K562 (cell line): ENCODE data around the gene DNAJB4. TPM values are rescaled to one million over a fixed set of nuclear protein-coding genes. Genes with fewer than 3 reads are reported as not detected.

Source experiments
- ETS1 ChIP-seq: conservative IDR thresholded peaks from 2 replicates; pipeline ENCODE4 v1.6.1; 2011; ENCODE audit warnings: low read depth, mild to moderate bottlenecking, low read length; ENCODE audit not compliant: control insufficient read depth
- HNRNPLL ChIP-seq: fragments of 200-400 bp; formaldehyde crosslinking; IDR thresholded peaks from 2 replicates; pipeline ENCODE4 v1.6.1; 2017; ENCODE audit warnings: low read length, low read depth, mild to moderate bottlenecking; ENCODE audit not compliant: poor library complexity, severe bottlenecking
- JUND ChIP-seq, 2 experiments: IDR thresholded peaks; 2 replicates in 1 of 2; 3 replicates in 1 of 2; pipeline ENCODE4 v1.6.1; 2011; ENCODE audit warnings: borderline replicate concordance in 2 of 2, low read depth in 2 of 2, low read length in 2 of 2, improper control_type of control experiment in 1 of 2, missing biosample characterization in 1 of 2, missing genetic modification characterization in 1 of 2, missing genetic modification reagents in 1 of 2
- KAT8 ChIP-seq: fragments of 450-650 bp; IDR thresholded peaks from 2 replicates; pipeline ENCODE4 v1.6.1; 2016; ENCODE audit warnings: low read depth, mild to moderate bottlenecking
- MCM5 ChIP-seq: fragments of 450-650 bp; IDR thresholded peaks from 2 replicates; pipeline ENCODE4 v1.6.1; 2016; ENCODE audit warnings: low read depth
- RBM22 ChIP-seq: fragments of 200-400 bp; formaldehyde crosslinking; IDR thresholded peaks from 2 replicates; pipeline ENCODE4 v1.6.1; 2018; ENCODE audit warnings: low read length, low read depth; ENCODE audit not compliant: poor library complexity, severe bottlenecking
- RFX7 ChIP-seq: fragments of 250-450 bp; sonication (Bioruptor Pico); IDR thresholded peaks from 2 replicates; pipeline ENCODE4 v1.5.1; 2021; ENCODE audit warnings: mild to moderate bottlenecking
- YY1 ChIP-seq, 3 experiments: IDR thresholded peaks; 2 replicates each; pipeline ENCODE4 v1.6.1; 2011; ENCODE audit warnings: low read length in 2 of 3, mild to moderate bottlenecking in 2 of 3, moderate library complexity in 2 of 3, borderline replicate concordance in 1 of 3, control low read depth in 1 of 3, low read depth in 1 of 3; ENCODE audit not compliant: insufficient read depth in 3 of 3, insufficient replicate concordance in 2 of 3, control insufficient read depth in 1 of 3, insufficient read length in 1 of 3; ENCODE audit errors: extremely low read depth in 1 of 3
- ZFP91 ChIP-seq: sonication (generic); formaldehyde crosslinking; IDR thresholded peaks from 2 replicates; pipeline ENCODE4 v1.8.0; 2022; ENCODE audit warnings: mild to moderate bottlenecking, missing genetic modification reagents
- ZFX ChIP-seq: sonication (generic); formaldehyde crosslinking; IDR thresholded peaks from 2 replicates; pipeline ENCODE4 v1.8.0; 2022; ENCODE audit warnings: mild to moderate bottlenecking, missing genetic modification reagents, moderate library complexity
- ZNF311 ChIP-seq: fragments of 250-450 bp; sonication (Bioruptor Pico); IDR thresholded peaks from 2 replicates; pipeline ENCODE4 v1.4.0; 2020; ENCODE audit warnings: mild to moderate bottlenecking, moderate library complexity
- ZNF318 ChIP-seq, 2 experiments: fragments of 450-650 bp; IDR thresholded peaks; 2 replicates each; pipeline ENCODE4 v1.6.1; 2016; ENCODE audit warnings: mild to moderate bottlenecking in 2 of 2, borderline replicate concordance in 1 of 2, low read depth in 1 of 2, moderate library complexity in 1 of 2
- ZNF561 ChIP-seq: fragments of 450-650 bp; formaldehyde crosslinking; conservative IDR thresholded peaks from 2 replicates; pipeline ENCODE4 v1.4.0; 2020; ENCODE audit warnings: mild to moderate bottlenecking, moderate library complexity
- polyA plus RNA-seq, 8 experiments: library from polyadenylated mRNA; depleted of rRNA in 4 of 8; stranded (reverse) in 5 of 8; unstranded in 3 of 8; fragments of >200 nt; fragmentation: Nextera tagmentation in 2 of 8; fragmentation: Illumina TruSeq in 1 of 8; extraction: Ambion mirVana in 2 of 8; extraction: Trizol in 1 of 8; gene quantifications; 2 replicates each; pipeline versions ENCODE4 v1.2.1 to v1.2.3, GENCODE V29; 2011 to 2014; ENCODE audit warnings: inconsistent platforms in 1 of 8, missing spikeins in 1 of 8
- total RNA-seq, 7 experiments: library from RNA; depleted of rRNA in 6 of 7; stranded (reverse); fragments of >200 nt in 6 of 7; fragmentation: Illumina TruSeq in 2 of 7; extraction: Trizol in 2 of 7; gene quantifications; 2 replicates each; pipeline versions ENCODE4 v1.2.1 to v1.2.3, GENCODE V29; 2011 to 2021; ENCODE audit warnings: low replicate concordance in 1 of 7

The DNAJB4 gene
- total and polyA plus RNA-seq, 9 of the 15 experiments (the other 6 are each of a cell fraction or from before 2014, with no cell fraction given): 8.5 to 27.7 (median 19.8) TPM

- TF ChIP-seq ZNF318 (IDR thresholded peaks at IDR 0.05; ENCODE audit: borderline replicate concordance in 1 of 2, low read depth in 1 of 2) (no peak), ZNF311 (CRISPR knock-in tag) (no peak), RBM22 (no peak), MCM5 (no peak), RFX7 (CRISPR knock-in tag) (no peak), ZFP91 (CRISPR knock-in tag) (no peak), ETS1 (no peak; the same call in 1 of the 2 replicates), YY1 (IDR thresholded peaks at IDR 0.05; ENCODE audit: borderline replicate concordance in 1 of 3, control insufficient read depth in 1 of 3, extremely low read depth in 1 of 3, insufficient read depth in 3 of 3, insufficient read length in 1 of 3, insufficient replicate concordance in 2 of 3, low read depth in 1 of 3, low read length in 2 of 3) (peak; percentile 64 to 94 (median 78)), JUND (IDR thresholded peaks at IDR 0.05; ENCODE audit: borderline replicate concordance, low read depth, low read length) (no peak), JUND (tag; IDR thresholded peaks at IDR 0.05; ENCODE audit: borderline replicate concordance, low read depth, low read length) (no peak), KAT8 (peak; percentile 16; the same call in 1 of the 2 replicates), HNRNPLL (no peak), ZNF561 (no peak), ZFX (CRISPR knock-in tag) (peak; percentile 96)
These were observed 26.3 kb upstream of the DNAJB4 start (continued) for GRCh38 chr1:77978293-77978968.
